NCI-H2171 treated with DMSO at 0.1 percent for 48 hours (cell line): ENCODE measurements around the gene GPER1.
A peak's percentile ranks its signal among the peaks of the same experiment; 100 is the strongest.
"Not testable (repeated sequence)": the region's sequence is repeated elsewhere in the genome, so short reads cannot be mapped to it uniquely, and the experiment has no call there.

ENCODE experiments used
- DNase-seq: peaks from one replicate; lab custom pipeline; 2025; lab: John Stamatoyannopoulos, UW

Gene GPER1

DNA sequence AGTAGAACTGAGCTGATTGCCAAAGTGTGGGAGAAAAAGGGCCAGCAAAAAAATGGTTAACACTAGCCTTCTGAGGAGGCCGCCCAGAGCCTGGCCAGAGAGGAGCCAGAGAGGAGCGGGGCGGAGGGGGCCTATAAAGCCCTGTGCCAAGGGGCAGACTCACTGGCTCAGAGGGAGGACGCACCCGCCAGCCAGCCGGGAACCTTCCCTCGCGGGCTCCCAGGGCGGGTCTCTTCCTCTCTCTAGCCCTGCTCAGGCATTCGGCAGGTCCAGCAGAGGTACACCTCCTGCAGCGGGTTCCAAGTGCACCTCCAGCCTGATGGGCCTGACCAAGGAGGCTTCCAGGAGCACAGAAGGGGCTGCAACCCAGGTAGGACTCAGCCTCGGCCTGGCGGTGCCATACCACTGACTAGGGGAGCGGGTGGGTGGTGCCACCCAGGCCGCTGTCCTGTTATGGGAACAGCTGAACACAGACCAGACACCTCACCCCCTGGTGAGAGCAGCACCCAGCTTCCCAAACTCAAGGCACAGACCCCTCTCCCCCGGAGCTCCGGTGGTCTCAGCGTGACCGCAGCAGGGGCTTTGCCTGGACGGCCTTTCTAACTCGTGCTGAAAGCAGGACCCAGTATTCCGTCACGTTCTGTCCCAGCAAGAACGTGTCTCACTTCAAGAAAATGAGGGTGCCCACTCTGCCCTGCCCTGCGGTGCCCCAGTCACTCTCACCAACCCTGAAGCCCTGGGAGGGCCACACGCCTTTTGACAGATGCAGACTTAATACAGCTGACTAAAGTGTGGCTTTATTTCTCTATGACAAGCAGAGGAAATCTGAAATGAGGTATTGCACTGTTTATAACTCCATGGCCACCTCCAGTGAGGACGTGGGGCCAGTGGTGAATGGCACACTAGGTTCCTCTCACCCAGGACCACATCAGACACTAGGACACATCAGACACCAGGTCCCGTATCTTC, at the start of gene GPER1:
GPER1 (plus strand) TSS at position 162 of the 969 bp plus-strand sequence. CDS start 3,616 bp downstream, outside the sequence.
- no peak for DNase-seq

DNA sequence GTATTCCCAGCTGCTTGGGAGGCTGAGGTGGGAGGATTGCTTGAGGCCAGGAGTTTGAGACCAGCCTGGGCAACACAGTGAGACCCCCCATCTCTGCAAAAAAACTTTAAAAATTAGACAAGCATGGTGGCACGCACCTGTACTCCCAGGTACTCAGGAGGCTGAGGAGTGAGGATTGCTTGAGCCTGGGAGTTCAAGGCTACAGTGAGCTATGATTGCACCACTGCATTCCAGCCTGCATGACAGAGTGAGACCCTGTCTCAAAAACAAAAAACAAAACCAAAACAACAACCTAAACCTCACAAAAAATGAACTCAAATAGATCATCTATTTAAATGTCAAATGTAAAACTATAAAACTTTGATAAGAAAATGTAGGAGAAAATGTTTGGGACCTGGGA, 47.7 kb upstream of the GPER1 start:
- DNase-seq = not testable (repeated sequence)

GRCh38 chr7:1040790-1041189, 47.1 kb upstream of the GPER1 start:
- peak; percentile 26 for DNase-seq

- DNase-seq = no peak
Measured at GRCh38 chr7:1041551-1042491, 46.1 kb upstream of the GPER1 start.

DNA sequence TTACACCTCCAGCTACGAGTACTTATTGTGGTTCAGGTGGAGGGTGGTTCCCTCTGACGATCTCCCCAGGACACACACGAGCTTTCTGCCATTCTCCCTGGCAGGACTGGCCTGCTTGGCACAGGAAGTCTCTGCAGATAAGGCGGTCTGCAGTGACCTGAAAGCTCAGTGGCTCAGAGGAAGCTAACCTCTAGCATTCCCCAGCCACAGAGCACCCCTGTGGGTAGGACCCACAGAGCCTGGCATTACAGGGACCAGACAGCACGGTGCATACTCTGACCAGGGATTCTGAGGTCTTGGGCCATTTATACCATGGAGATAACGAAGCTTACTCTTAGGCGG, 45.5 kb upstream of the GPER1 start:
- no peak for DNase-seq

DNA sequence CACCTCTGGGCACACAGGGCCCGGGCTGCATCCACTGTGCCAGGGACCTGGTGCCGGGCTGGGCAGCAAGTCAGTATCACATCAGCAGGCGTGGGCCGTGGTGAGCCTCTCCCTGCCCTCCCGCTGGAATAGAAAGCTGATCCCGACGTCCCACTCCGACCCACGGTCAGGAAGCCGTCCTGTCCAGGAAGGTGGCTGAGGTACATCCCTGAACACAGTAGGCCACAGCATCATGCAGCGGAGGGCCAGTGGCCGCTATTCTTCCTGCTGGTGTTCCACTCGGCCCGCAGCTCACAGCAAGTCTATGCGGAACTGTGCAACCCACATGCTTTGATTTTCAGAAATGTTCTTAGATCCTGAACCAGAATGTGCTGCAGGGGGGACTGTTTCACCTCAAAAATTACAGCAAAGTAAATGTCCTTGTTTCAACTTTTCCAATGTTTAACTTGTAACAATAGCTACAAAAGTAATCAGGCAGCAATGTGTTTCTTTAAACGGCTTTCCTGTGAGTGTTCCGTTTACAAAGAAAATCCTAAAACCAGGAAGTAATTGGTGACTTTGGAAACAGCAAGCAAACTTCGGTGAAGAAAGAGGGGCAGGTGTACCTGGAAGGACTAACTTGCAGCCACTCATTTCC, 44.2 kb upstream of the GPER1 start:
- DNase-seq = no peak

GRCh38 chr7:1044189-1045068, 43.5 kb upstream of the GPER1 start, which contains the start of gene GPR146:
GPR146 (plus strand) TSS chr7:1044546; CDS start chr7:1057516, 12,970 bp downstream.
- peak; percentile 92 for DNase-seq

DNA sequence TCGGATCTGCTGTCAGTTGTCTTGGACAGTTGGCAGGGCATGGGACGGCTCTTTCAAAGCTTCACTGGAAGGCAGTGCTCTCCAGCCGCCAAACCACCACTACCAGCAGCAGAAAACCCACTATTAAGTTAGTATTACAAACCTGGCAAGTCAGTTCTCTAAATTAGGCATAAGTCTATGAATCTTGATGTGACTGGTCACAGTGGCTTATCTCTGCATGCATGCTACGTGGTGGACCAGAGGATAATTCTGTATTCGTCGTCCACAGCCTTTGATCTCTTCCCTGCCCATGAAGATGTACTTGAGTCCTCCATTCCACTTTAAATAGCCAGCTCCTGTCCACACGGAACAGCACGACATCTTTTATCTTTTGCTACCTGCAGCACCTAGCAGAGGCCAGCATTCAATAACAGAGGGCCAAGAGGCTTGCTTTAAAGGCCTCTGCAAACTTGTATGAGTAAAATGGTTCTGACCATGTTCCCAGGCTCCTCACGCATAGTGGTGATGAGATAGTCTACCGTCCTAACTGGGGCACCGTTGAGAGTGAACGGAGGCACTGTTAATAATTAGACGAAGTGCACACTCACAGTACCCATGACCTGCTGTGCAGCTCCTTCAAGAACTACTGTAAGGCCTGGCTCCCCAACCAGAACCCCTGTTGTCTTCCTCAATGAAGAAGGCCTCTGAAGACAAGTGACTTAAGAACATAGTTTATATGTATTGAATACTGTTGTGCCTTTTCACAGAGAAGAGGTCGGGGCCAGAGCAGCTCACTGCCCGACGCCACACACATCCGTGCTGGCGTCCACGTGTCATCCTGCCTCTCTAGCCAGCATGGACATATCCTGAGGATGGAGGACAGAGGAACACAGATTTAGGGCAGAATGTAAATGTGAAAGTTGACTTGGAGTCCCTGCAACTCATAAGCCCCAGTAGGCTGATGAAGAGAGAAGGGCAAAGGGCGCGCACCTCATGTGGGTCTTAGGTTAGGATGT, 42.5 kb upstream of the GPER1 start:
- DNase-seq = no peak

DNA sequence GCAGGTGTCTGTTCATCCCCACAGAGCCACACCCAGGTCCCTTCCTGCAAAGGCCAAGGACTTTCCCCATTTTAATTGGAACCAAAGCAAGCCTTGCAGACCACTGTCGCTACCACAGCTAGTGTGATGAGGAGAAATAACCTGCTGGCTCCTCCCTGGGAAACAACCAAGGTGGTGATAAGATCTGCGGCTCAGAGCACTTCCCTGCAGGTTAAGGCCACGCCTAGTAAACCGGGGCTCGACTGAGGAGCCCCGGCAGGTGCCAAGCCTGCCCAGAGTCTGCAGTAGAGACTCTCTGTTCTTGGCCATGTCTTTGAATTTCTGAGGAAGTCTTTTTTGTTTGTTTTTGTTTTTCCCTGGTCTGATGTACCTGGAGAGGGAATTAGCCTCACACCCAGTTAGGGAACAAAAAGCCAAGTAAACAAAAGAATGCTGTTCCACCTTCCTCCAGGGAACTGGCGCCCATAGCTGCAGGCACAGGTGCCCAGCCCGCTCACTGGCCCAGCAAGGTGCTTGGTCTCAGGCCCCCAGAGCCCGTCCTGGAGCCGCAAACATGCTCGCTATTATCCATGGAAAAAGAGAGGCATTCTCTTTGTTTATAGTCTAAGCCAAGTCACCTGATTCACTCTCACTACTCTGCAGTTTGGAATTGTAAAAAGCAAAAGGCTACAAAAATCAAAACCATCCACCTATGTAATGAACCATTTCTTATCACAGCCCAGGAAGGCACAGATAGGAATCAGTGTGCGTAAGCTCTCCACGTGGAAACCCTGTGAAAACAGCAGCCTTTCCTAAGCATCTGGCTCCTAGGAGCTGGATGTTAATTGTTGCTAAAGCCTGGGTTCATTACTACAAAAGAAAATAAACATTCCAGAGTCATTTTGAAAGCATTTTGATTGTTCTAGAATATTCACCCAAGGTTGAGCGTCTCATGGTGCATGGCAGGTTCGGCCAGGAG, 40.9 kb upstream of the GPER1 start:
- DNase-seq = no peak

DNA sequence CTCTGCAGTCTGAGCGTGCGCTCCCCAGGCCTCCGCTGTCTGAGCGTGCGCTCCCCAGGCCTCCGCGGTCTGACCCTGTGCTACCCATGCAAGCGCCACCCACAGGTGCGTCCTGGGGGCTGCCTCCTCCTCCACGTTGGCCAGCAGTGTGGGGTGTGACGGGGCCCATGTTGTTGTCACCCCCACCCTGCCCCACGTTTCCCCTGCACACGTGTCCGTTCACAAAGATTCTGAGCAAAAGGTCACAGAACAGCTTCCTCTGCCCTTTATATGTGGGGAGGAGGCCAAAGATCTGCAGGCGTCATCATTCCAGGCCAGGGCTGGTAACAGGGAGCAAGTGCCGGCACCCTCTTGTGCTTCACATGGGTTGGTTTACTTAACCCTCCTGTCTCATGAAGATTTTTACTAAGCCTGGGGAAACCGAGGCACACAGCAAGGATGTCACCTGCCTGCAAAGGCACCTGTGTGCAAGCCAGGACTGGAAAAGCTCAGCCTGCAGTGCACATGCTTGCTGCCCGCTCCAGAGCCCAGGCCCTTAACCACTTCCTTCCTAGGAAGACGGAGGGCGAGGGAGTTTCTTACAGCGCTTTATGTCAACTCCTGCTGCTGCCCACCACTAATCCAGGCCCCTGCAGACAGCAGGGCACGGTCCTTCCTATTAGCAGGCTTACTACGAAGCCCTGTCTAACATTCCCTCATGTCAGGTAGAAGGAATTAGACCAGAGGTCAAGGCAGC, 38.7 kb upstream of the GPER1 start:
- no peak for DNase-seq

DNA sequence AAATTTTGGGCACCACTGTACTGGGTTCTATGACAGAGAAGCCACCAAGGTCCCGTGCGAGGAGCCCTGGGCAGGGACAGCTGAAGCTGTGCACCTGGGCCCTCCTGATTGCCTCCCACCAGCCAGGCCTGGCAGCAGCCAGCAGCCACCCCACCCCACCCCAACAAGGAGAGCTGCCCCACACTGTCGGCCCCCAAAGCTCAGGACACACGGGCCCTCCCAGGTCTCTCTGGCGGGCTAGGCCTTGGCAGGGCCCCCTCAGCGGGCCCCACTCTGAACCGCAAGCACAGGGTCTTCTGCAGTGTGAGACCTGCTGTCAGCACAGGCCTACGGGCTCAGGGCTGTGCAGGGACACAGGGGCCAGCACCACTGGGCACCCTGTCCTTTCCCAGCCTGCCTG, 38.1 kb upstream of the GPER1 start:
- DNase-seq = no peak

DNA sequence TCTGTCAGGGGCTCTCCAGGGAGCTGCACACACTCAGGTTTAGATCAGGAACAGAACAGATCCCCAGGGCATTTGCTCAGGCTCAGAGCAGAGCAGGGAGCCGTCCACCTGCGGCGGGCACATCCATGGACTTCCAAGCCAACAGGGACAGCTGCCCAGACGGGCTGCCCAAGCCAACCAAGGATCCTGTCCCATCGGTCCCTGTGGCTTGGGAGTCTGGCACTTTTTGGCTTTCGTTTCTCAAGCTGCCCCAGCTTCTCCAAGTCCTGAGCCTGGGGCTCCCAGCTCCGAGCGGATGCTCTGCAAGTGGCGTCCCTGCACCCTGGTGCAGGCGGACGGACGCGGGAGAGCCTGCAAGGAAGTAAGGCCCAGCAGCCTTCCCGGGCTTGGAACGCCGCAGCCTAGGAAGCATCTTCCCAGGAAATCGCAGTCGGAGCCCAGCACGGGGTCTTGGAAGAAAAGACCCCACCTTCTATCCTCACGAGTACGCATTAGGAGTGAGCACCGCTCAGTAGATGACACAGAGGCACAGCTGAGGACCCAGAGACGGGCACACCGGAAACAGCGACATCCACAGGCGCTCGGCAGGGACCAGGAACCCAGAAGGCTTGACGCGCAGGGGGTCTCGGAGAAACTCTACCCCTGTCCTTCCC, 37.5 kb upstream of the GPER1 start:
- no peak for DNase-seq

- DNase-seq = no peak
Measured at GRCh38 chr7:1050956-1051690, 36.8 kb upstream of the GPER1 start.

DNA sequence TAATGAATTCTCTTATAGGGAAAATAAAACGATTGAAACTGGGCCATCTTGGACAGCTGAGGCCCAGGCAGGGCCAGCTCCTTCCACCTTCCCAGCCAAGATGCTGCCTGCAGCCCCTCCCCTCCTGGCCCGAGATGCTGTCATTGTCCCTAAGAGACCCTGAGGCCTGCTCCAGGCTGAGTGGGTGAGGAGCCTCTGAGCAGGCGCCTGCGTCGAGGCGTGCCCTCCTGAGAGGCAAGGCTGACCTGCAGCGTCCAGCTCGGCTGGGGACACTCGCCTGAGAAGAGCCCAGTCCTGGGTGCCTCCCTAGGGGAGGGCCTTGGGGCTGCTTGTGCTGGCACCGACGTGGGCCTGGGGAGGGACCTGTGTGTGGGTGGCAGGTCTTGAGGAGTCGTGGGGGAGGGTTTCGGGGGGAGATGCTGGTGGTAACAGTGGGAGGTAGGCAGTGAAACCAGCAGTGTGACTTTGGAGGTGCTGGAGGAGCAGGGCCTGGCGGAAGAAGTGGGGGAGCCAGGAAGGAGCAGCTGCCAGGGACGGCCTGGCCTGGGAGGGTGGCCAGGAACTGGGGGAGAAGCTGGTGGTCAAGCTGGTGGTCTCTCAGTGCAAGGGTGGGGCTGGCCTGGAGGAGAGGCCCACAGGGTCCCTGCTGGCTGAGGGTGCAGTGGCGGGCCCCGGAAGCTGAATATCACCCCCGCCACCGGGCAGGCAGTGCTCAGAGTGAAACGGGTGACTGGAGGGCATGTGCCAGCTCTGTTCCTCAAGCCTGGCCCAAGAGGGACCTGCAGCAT, 35.7 kb upstream of the GPER1 start:
- no peak for DNase-seq

GRCh38 chr7:1053002-1053411, 34.9 kb upstream of the GPER1 start:
- DNase-seq = no peak

DNA sequence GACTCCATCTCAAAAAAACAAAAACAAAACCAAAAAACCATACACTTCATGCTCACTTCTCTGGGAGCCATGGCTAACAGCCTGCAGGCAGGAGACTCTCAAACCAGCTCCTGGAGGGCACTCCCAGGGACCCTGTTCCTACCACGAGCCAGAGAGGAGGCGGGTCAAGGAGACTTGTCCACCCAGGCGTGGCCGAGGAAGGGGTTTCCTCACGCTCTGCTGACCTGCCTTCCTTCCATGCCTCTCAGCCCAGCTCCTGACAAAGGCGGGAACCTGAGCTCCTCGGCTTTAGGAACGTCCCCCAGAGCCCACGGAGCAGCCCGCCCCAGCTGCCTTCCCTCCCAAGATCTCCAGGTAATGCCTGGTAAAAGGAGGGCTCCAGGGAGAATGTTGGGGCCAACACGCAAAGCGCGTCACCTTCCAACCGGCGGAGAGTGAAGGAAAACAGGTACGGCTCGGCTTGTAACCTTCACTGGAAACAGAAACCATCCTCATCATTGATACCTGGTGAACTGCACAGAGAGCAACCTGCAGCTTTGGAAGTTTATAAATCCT, 34.0 kb upstream of the GPER1 start:
- DNase-seq = no peak
